HCT116 (cell line): ENCODE measurements around the gene MYDGF. TPM values are rescaled to one million over a fixed set of nuclear protein-coding genes. Genes with fewer than 3 reads are reported as not detected.

ENCODE experiments used
- ATAC-seq: fragments of 200-7000 bp; cut with Tn5 transposase; 2 replicates; pipeline ENCODE4 v1.9.1; 2020; ENCODE audit warnings: mild to moderate bottlenecking, moderate library complexity
- BruUV-seq: library from RNA; stranded (reverse); fragments of 400-500 nt; replicated peaks from 2 replicates; lab custom pipeline; 2021; lab: Mats Ljungman, UMichigan
- CTCF ChIA-PET: fragments of 300-600 bp; sonication (Branson Sonifier 250); formaldehyde crosslinking; loops from one replicate; lab custom pipeline; 2021; ENCODE audit warnings: antibody characterized with exemption; lab: Charles Lee
- POLR2A ChIA-PET: fragments of 300-600, 350-600 bp; sonication (Branson Sonifier 250); formaldehyde crosslinking; loops from one replicate; lab custom pipeline; 2021; ENCODE audit warnings: antibody characterized with exemption; lab: Charles Lee
- RAD21 ChIA-PET, 2 experiments: fragments of 300-600 bp; sonication (Branson Sonifier 250); formaldehyde crosslinking; loops; one replicate each; lab custom pipeline; 2023; ENCODE audit warnings: low total read pairs in 2 of 2; ENCODE audit not compliant: uncharacterized antibody in 2 of 2, unreplicated experiment in 2 of 2, low non-redundant PET in 1 of 2; lab: Charles Lee
- DNase-seq: peaks from one replicate; pipeline ENCODE4 v3.0.0-alpha.2; 2010; ENCODE audit warnings: low read depth, low spot score
- H2AFZ ChIP-seq: fragments of 200-600 bp; shearing (Covaris generic), sonication (generic); 2 replicates; pipeline ENCODE4 v1.6.1; 2017; ENCODE audit warnings: low read depth, mixed run types, mixed read lengths, antibody characterized with exemption, low read length; ENCODE audit not compliant: poor library complexity, severe bottlenecking
- H3K27ac ChIP-seq: 2 replicates; pipeline ENCODE4 v1.5.1; 2012; ENCODE audit warnings: low read depth, low read length
- H3K27me3 ChIP-seq: fragments of 200-600 bp; sonication (generic); 2 replicates; pipeline ENCODE4 v1.6.1; 2016; ENCODE audit warnings: mixed run types, low read length, mixed read lengths; ENCODE audit not compliant: insufficient read depth
- H3K36me3 ChIP-seq, 2 experiments: fragments of 200-500 bp in 1 of 2; fragments of 200-600 bp in 1 of 2; sonication (Bioruptor generic) in 1 of 2; sonication (generic) in 1 of 2; 2 replicates each; pipeline versions ENCODE4 v1.5.1 to v1.6.1; 2014 to 2016; ENCODE audit warnings: low read length in 2 of 2, inconsistent platforms in 1 of 2, mixed read lengths in 1 of 2, mixed run types in 1 of 2; ENCODE audit not compliant: insufficient read depth in 2 of 2, control insufficient read depth in 1 of 2
- H3K4me1 ChIP-seq, 2 experiments: fragments of 200-600 bp in 1 of 2; sonication (generic) in 1 of 2; 2 replicates each; pipeline versions ENCODE4 v1.5.1 to v1.6.1; 2012 to 2017; ENCODE audit warnings: low read length in 2 of 2, inconsistent platforms in 1 of 2, mild to moderate bottlenecking in 1 of 2, mixed read lengths in 1 of 2, mixed run types in 1 of 2, moderate library complexity in 1 of 2; ENCODE audit not compliant: insufficient read depth in 2 of 2, control insufficient read depth in 1 of 2
- H3K4me2 ChIP-seq: fragments of 200-600 bp; sonication (generic); 2 replicates; pipeline ENCODE4 v1.6.1; 2017; ENCODE audit warnings: mixed run types, low read length, mixed read lengths
- H3K4me3 ChIP-seq, 2 experiments: fragments of 200-600 bp in 1 of 2; sonication (generic) in 1 of 2; replicated peaks in 1 of 2; 2 replicates each; pipeline ENCODE4 v1.5.1; 2011 to 2016; ENCODE audit warnings: low read length in 2 of 2, control low read depth in 1 of 2, low read depth in 1 of 2, mild to moderate bottlenecking in 1 of 2, mixed read lengths in 1 of 2, mixed run types in 1 of 2
- H3K79me2 ChIP-seq: fragments of 200-600 bp; sonication (generic); 2 replicates; pipeline ENCODE4 v1.6.1; 2017; ENCODE audit warnings: mild to moderate bottlenecking, mixed run types, low read length, moderate library complexity, mixed read lengths; ENCODE audit not compliant: insufficient read depth
- H3K9ac ChIP-seq: fragments of 200-600 bp; sonication (generic); 2 replicates; pipeline ENCODE4 v1.6.1; 2016; ENCODE audit warnings: low read length, mixed read lengths
- H3K9me2 ChIP-seq: fragments of 200-600 bp; sonication (generic), shearing (Covaris generic); 2 replicates; pipeline ENCODE4 v1.6.1; 2017; ENCODE audit warnings: mixed run types, mild to moderate bottlenecking, moderate library complexity; ENCODE audit not compliant: insufficient read depth
- H3K9me3 ChIP-seq, 2 experiments: fragments of 200-500 bp in 1 of 2; fragments of 200-600 bp in 1 of 2; sonication (Bioruptor generic) in 1 of 2; sonication (generic) in 1 of 2; 2 replicates each; pipeline ENCODE4 v1.6.1; 2014 to 2017; ENCODE audit warnings: low read length in 2 of 2, mixed read lengths in 2 of 2, inconsistent platforms in 1 of 2, low read depth in 1 of 2, mild to moderate bottlenecking in 1 of 2, mixed run types in 1 of 2, moderate library complexity in 1 of 2; ENCODE audit not compliant: control insufficient read depth in 1 of 2, insufficient read depth in 1 of 2
- H4K20me1 ChIP-seq: fragments of 200-600 bp; sonication (generic), shearing (Covaris generic); 2 replicates; pipeline ENCODE4 v1.6.1; 2017; ENCODE audit warnings: mixed run types, mild to moderate bottlenecking, moderate library complexity; ENCODE audit not compliant: insufficient read depth
- CBX3 ChIP-seq: IDR thresholded peaks from 2 replicates; pipeline ENCODE4 v1.6.1; 2012; ENCODE audit warnings: low read depth
- CEBPB ChIP-seq: IDR thresholded peaks from 2 replicates; pipeline ENCODE4 v1.6.1; 2012; ENCODE audit warnings: low read depth
- CTCF ChIP-seq, 3 experiments: fragments of 200-600 bp in 1 of 3; sonication (generic) in 1 of 3; IDR thresholded peaks in 2 of 3; conservative IDR thresholded peaks in 1 of 3; 2 replicates each; pipeline ENCODE4 v1.5.1; 2012 to 2017; ENCODE audit warnings: low read depth in 2 of 3, low read length in 2 of 3, antibody characterized with exemption in 1 of 3, borderline replicate concordance in 1 of 3, control low read depth in 1 of 3, mild to moderate bottlenecking in 1 of 3, mixed read lengths in 1 of 3, mixed run types in 1 of 3, moderate library complexity in 1 of 3; ENCODE audit not compliant: insufficient read depth in 1 of 3
- EGR1 ChIP-seq: IDR thresholded peaks from 2 replicates; pipeline ENCODE4 v1.6.1; 2012; ENCODE audit warnings: low read depth
- ELF1 ChIP-seq: IDR thresholded peaks from 2 replicates; pipeline ENCODE4 v1.6.1; 2012; ENCODE audit warnings: low read depth, borderline replicate concordance
- EZH2 ChIP-seq: fragments of 200-600 bp; sonication (generic); IDR thresholded peaks from 2 replicates; pipeline ENCODE4 v1.6.1; 2017; ENCODE audit warnings: antibody characterized with exemption, mixed run types
- EZH2phosphoT487 ChIP-seq: fragments of 200-600 bp; IDR thresholded peaks from 2 replicates; pipeline ENCODE4 v1.6.1; 2018; ENCODE audit warnings: antibody characterized with exemption, borderline replicate concordance
- JUND ChIP-seq: IDR thresholded peaks from 2 replicates; pipeline ENCODE4 v1.6.1; 2012
- MAX ChIP-seq: IDR thresholded peaks from 2 replicates; pipeline ENCODE4 v1.6.1; 2012
- POLR2A ChIP-seq: IDR thresholded peaks from 2 replicates; pipeline ENCODE4 v1.7.0; 2011; ENCODE audit warnings: borderline replicate concordance; ENCODE audit not compliant: insufficient read depth, insufficient read length; ENCODE audit errors: extremely low read depth
- RAD21 ChIP-seq: IDR thresholded peaks from 2 replicates; pipeline ENCODE4 v1.6.1; 2012; ENCODE audit warnings: low read depth, mild to moderate bottlenecking
- SIN3A ChIP-seq: IDR thresholded peaks from 2 replicates; pipeline ENCODE4 v1.6.1; 2012; ENCODE audit warnings: low read depth
- SP1 ChIP-seq: IDR thresholded peaks from 2 replicates; pipeline ENCODE4 v1.6.1; 2012; ENCODE audit warnings: low read depth
- SRF ChIP-seq: IDR thresholded peaks from 2 replicates; pipeline ENCODE4 v1.6.1; 2012; ENCODE audit warnings: low read depth
- TCF7L2 ChIP-seq: IDR thresholded peaks from 2 replicates; pipeline ENCODE4 v1.7.0; 2011; ENCODE audit warnings: borderline replicate concordance, inconsistent platforms; ENCODE audit not compliant: insufficient read depth, insufficient read length; ENCODE audit errors: extremely low read depth
- YY1 ChIP-seq: IDR thresholded peaks from 2 replicates; pipeline ENCODE4 v1.6.1; 2011; ENCODE audit warnings: low read length, low read depth, moderate library complexity, mild to moderate bottlenecking; ENCODE audit not compliant: insufficient replicate concordance; ENCODE audit errors: extremely low read depth
- ZNF274 ChIP-seq: fragments of 200-500 bp; sonication (Bioruptor generic); IDR thresholded peaks from 2 replicates; pipeline ENCODE4 v1.6.1; 2014; ENCODE audit warnings: mild to moderate bottlenecking, low read depth, low read length, inconsistent platforms
- intact Hi-C: fragments of 100-400 bp; cut with micrococcal nuclease; formaldehyde crosslinking; loops from 2 replicates; pipeline ENCODE4 v1.10.0; 2022
- total RNA-seq: library from RNA; stranded (reverse); gene quantifications from one replicate; pipeline ENCODE4 v1.2.1, GENCODE V29; 2021; ENCODE audit not compliant: unreplicated experiment
- TF ChIP-seq, protein P1 (sequence below): IDR thresholded peaks from 2 replicates; pipeline ENCODE4 v1.6.1; 2011; ENCODE audit warnings: mild to moderate bottlenecking, low read length, moderate library complexity; ENCODE audit not compliant: insufficient replicate concordance; ENCODE audit errors: extremely low read depth
- TF ChIP-seq, protein P2 (sequence below): IDR thresholded peaks from 2 replicates; pipeline ENCODE4 v1.6.1; 2012

Gene MYDGF
- total RNA-seq, 1 experiment from 2014 or later: 110 TPM

DNA sequence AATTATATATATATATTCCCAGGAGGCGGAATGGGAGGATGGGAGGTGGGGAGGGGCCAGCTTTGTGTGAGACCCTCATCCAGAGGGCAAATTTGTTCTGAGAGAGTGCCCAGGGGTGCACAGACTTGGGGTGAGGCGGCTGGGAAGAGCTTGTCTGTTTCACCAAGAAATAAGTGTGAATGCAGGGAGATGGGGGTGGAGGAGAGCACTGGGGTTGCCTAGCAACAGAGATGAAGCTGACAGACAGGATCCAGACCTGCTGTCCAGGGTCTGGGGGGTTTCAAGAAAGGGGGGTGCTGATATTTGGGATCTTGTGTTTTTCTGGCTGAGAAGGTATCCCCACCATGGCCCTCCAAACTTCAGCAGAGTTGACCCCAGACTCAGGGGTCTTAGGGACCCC, 49.5 kb downstream of the MYDGF start:
- intact Hi-C loops: no loop called here

More for the DNA sequence above, 49.5 kb downstream of the MYDGF start:
- CTCF ChIA-PET: no interaction called here
- no TSS peak for BruUV-seq
- DNase-seq (no peak), ATAC-seq (no peak)
- Histone ChIP-seq H2AFZ (no peak overlapping the region), H3K79me2 (no peaks in the 10 kb centered on the region), H3K4me3 (no peak overlapping the region), H3K27me3 (peaks cover 4% of the 10 kb centered on the region; the same call in 1 of the 2 replicates), H3K36me3 (no peaks in the 10 kb centered on the region), H3K27ac (no peak overlapping the region), H3K4me2 (no peak overlapping the region), H4K20me1 (no peaks in the 10 kb centered on the region), H3K9me3 (no peaks in the 10 kb centered on the region), H3K9me2 (no peaks in the 10 kb centered on the region), H3K4me1 (peaks cover 20 to 28% of the 10 kb centered on the region in 2 experiments), H3K9ac (no peak overlapping the region)
- RAD21 ChIA-PET: no interaction called here
- TF ChIP-seq CTCF (IDR thresholded peaks at IDR 0.05 in 2 of 3, conservative IDR thresholded peaks at IDR 0.05 in 1 of 3; ENCODE audit: borderline replicate concordance in 1 of 3, insufficient read depth in 1 of 3, low read depth in 2 of 3, low read length in 2 of 3) (no peak), SIN3A (no peak), SRF (no peak), EGR1 (no peak), EZH2phosphoT487 (no peak), CBX3 (no peak), EZH2 (no peak), CEBPB (no peak), MAX (no peak), TCF7L2 (no peak), SP1 (no peak), ZNF274 (no peak), RAD21 (no peak), JUND (no peak), ELF1 (no peak), YY1 (no peak), POLR2A (no peak)
- TF ChIP-seq, protein P1, sequence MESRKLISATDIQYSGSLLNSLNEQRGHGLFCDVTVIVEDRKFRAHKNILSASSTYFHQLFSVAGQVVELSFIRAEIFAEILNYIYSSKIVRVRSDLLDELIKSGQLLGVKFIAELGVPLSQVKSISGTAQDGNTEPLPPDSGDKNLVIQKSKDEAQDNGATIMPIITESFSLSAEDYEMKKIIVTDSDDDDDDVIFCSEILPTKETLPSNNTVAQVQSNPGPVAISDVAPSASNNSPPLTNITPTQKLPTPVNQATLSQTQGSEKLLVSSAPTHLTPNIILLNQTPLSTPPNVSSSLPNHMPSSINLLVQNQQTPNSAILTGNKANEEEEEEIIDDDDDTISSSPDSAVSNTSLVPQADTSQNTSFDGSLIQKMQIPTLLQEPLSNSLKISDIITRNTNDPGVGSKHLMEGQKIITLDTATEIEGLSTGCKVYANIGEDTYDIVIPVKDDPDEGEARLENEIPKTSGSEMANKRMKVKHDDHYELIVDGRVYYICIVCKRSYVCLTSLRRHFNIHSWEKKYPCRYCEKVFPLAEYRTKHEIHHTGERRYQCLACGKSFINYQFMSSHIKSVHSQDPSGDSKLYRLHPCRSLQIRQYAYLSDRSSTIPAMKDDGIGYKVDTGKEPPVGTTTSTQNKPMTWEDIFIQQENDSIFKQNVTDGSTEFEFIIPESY: no peak
- TF ChIP-seq, protein P2, sequence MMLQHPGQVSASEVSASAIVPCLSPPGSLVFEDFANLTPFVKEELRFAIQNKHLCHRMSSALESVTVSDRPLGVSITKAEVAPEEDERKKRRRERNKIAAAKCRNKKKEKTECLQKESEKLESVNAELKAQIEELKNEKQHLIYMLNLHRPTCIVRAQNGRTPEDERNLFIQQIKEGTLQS: no peak
- POLR2A ChIA-PET: no interaction called here
